Ovary (tissue), 3 donors: ENCODE data around the gene LAMB4.

ENCODE experiments used
- EP300 ChIP-seq: sonication (generic); formaldehyde crosslinking; IDR thresholded peaks from one replicate; pipeline ENCODE4 v1.6.1; 2017; ENCODE audit warnings: antibody characterized with exemption
- TF ChIP-seq, protein P1 (sequence below), 3 donors: fragments of 450-650 bp in 2 of 3; fragments of 200-600 bp in 1 of 3; IDR thresholded peaks; one replicate each; pipeline versions ENCODE4 v1.5.1 to v1.8.0; 2016 to 2022; ENCODE audit warnings: antibody characterized with exemption in 3 of 3, mild to moderate bottlenecking in 1 of 3
- donor health status: DM: no; HTN: no; CAD: no.

- TF ChIP-seq, protein P1, sequence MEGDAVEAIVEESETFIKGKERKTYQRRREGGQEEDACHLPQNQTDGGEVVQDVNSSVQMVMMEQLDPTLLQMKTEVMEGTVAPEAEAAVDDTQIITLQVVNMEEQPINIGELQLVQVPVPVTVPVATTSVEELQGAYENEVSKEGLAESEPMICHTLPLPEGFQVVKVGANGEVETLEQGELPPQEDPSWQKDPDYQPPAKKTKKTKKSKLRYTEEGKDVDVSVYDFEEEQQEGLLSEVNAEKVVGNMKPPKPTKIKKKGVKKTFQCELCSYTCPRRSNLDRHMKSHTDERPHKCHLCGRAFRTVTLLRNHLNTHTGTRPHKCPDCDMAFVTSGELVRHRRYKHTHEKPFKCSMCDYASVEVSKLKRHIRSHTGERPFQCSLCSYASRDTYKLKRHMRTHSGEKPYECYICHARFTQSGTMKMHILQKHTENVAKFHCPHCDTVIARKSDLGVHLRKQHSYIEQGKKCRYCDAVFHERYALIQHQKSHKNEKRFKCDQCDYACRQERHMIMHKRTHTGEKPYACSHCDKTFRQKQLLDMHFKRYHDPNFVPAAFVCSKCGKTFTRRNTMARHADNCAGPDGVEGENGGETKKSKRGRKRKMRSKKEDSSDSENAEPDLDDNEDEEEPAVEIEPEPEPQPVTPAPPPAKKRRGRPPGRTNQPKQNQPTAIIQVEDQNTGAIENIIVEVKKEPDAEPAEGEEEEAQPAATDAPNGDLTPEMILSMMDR (IDR thresholded peaks at IDR 0.05): no peak
- TF ChIP-seq EP300: no peak
Observed at GRCh38 chr7:108003599-108003935, 126.6 kb downstream of the LAMB4 start.
